GM20000 (cell line): ENCODE data around the gene TCAP.
"Not testable (repeated sequence)": the region's sequence is repeated elsewhere in the genome, so short reads cannot be mapped to it uniquely, and the experiment has no call there.

Experiments used
- DNase-seq: peaks from one replicate; pipeline ENCODE4 v3.0.0; 2012; ENCODE audit warnings: low spot score
- CTCF ChIP-seq: IDR thresholded peaks from 2 replicates; pipeline ENCODE4 v1.5.1; 2012; ENCODE audit warnings: mild to moderate bottlenecking, control low read depth; ENCODE audit errors: extremely low read depth, missing control alignments

Gene TCAP

GRCh38 chr17:39709319-39709997, 44.3 kb downstream of the TCAP start:
- no peak for TF ChIP-seq CTCF
- no peak for DNase-seq

DNA sequence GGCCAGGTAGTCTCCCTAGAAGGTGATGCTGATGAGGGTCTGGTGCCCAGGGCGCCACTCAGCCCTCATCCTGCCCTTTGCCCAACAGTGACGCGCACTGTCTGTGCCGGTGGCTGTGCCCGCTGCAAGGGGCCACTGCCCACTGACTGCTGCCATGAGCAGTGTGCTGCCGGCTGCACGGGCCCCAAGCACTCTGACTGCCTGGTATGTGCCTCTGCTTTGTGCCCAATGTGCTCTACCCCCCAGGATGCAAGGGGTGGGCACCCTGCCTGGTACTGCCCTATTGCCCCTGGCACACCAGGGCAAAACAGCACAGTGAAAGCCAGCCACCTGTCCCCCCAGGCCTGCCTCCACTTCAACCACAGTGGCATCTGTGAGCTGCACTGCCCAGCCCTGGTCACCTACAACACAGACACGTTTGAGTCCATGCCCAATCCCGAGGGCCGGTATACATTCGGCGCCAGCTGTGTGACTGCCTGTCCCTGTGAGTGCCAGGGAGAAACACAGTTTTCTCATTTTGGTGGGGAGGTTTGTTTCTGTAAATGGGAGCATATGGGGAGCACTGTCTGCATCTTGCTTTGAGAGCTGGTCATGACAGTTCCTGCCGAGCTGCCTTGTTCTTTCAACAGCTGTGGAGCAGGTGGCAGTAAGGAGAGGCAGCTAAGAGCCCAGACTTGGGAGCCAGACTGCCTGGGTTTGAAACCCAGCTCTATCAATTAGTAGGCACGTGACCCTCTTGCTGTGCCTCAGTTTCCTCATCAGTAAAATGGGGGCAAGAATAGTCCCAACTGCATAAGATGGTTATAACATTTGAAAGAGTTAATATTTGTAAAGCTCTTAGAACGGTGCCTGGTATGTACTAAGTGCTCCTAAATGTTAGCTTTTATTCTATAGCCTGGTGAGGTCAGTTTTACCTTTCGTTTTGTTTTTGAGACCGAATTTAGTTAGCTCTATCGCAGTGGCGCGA, 45.1 kb downstream of the TCAP start:
- DNase-seq = no peak
- TF ChIP-seq CTCF = no peak

DNA sequence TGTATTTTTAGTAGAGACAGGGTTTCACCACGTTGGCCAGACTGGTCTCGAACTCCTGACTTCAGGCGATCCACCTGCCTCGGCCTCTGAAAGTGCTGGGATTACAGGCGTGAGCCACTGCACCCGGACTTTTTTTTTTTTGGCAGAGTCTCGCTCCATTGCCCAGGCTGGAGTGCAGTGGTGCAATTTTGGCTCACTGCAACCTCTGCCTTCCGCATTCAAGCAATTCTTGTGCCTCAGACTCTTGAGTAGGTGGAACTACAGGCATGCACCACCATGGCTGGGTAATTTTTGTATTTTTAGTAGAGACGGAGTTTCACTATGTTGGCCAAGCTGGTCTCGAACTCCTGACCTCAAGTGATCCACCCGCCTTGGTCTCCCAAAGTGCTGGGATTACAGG, 45.9 kb downstream of the TCAP start:
- not testable (repeated sequence) for DNase-seq

DNA sequence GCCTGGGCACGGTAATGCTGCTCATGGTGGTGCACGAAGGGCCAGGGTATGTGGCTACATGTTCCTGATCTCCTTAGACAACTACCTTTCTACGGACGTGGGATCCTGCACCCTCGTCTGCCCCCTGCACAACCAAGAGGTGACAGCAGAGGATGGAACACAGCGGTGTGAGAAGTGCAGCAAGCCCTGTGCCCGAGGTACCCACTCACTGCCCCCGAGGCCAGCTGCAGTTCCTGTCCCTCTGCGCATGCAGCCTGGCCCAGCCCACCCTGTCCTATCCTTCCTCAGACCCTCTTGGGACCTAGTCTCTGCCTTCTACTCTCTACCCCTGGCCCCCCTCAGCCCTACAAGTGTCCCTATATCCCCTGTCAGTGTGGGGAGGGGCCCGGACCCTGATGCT, 46.7 kb downstream of the TCAP start:
- TF ChIP-seq CTCF = no peak
- no peak for DNase-seq

- DNase-seq = no peak
- TF ChIP-seq CTCF = no peak
These were observed 49.1 kb downstream of the TCAP start for GRCh38 chr17:39714234-39714633.

DNA sequence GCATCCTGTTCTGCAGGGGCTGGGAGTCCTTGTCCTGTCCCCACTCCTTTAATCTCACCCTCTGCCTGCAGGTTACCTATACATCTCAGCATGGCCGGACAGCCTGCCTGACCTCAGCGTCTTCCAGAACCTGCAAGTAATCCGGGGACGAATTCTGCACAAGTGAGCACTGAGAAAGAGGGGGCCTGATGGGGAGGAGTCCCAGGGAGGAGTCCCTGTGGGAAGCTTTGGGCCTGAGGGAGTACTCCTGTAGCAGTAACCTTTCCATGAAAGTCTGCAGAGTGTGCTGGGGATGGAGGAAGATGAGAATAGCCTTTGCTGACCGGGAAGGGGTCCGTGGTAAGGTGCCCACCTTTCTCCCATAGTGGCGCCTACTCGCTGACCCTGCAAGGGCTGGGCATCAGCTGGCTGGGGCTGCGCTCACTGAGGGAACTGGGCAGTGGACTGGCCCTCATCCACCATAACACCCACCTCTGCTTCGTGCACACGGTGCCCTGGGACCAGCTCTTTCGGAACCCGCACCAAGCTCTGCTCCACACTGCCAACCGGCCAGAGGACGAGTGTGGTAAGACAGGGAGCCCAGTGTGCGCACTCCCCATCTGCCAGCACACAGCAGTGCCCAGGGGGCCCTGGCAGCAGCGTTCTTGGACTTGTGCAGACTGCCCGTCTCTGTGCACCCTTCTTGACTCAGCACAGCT, 50.4 kb downstream of the TCAP start:
- DNase-seq = no peak
- TF ChIP-seq CTCF = no peak
